NCI-H446 (cell line): ENCODE data around the gene ASCC1.

Experiments
- DNase-seq, 2 experiments: peaks; one replicate each; lab custom pipeline; 2025; lab: John Stamatoyannopoulos, UW

ASCC1 gene

DNA sequence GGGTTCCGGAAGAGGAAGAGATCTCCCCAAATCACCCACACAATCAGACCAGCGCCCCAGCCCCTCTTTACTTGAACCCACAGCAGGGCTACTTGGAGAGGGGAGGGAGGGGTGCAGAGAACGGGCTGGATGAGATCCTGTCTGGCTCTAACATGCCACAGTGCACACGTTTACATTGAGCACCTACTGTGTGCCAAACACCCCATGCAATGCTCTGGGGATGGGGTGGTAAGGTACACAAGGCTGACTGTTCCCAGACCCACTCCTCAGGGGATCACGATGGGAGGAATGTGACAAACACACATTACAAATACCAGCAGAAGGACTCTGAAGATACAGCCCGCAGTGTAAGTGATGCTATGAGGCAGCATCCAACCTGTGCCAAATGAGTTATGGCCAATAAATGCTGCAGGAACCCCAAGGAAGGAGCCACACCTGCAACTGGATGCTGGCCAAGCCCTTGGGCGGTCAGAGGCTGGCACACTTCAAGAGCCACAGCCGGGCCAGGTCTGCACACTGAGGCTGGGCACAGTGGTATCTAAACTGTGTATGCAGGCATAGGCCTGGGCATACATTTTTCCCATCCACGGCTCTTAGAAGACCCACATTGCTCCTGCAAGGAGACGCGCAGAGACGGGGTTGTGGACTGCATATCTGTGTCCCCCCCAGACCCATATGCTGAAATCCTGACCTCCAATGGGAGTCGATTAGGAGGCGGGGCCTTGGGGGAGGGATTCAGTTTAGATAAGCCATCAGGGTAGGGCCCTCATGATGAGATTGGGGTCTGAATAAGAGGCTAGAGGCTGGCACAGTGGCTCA, 134.1 kb downstream of the ASCC1 start:
- no peak for DNase-seq

DNA sequence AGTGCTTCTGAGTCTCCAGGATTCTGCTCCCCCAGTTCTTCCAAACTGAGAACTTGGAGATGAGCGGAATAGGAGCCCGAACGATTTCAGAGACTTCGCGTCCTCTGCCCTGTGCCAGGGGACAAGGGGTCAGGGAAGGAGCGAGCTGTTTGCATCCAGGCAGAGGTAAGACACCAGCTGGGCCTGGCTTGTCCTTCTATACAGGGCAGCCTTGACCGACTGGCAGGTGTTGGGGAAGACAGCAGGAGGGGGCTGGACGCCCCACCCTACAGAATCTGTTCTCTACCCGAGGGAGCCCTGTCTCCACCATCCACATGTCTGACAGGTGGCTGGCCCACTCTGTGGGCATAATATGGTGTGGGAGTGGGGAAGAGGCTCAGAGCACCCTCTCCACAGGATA, 134.9 kb downstream of the ASCC1 start:
- DNase-seq, result no peak

DNA sequence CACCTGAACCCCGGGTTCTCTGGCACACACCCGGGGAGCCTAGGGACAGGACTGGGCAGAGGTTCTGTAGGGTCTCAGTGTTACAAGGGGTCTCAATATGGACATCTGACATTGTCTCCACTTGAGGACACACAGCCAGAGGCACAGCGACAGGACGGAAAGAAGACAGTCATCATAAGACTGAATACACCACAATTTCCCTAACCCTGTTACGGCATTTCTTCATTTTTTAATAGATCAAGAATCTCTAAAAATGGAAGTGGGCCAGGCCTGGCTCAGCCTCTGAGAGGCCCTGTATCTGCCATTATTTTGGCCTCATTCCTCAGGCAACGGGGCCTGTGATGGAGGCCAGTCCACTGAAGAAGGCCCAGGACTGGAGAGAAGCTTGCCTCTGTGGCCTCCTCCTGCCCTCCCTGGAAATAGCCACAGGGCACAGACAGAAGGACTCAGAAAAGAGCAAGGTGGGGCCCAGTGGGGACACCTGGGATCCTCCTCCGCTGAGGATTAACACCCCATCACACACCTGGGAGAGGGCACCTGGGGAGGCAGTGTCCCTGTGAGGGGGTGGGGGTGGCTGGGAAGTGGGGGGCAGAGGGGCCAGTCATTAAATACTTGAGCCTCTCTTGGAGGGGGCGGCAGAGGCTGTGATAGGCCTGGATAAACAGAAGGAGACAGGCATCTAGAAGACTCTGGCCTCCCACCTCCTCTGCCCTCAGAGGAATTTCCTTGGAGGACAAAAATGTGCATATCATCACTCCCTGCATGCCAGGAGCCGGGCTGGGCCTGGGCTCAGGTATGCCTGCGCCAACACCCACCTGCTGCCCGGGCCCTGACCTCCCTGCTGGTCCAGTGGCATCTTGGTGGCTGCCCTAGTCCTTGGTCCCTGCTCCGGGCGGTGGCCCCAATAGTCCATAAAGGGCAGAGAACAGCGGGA, 135.8 kb downstream of the ASCC1 start:
- DNase-seq, result no peak

DNA sequence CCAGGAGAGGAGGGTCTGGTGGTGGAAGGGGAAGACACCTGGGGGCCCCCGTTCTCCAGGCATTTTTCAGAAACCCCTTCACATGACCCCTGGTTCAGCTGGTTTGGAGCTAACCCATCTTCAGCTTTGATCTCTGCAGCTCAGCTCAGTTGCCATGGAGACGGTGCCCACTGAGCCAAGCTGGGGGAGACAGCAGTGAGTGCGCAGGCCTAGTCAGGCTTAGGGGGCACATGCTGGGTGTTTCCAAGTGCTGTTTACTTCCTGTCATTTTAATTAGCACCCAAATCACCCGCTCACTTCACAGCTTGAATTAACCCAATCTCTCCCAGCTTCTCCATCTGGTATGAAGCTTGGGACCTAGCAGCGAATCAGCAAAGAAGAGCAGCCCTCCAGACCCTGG, 136.7 kb downstream of the ASCC1 start:
- DNase-seq, result no peak

DNA sequence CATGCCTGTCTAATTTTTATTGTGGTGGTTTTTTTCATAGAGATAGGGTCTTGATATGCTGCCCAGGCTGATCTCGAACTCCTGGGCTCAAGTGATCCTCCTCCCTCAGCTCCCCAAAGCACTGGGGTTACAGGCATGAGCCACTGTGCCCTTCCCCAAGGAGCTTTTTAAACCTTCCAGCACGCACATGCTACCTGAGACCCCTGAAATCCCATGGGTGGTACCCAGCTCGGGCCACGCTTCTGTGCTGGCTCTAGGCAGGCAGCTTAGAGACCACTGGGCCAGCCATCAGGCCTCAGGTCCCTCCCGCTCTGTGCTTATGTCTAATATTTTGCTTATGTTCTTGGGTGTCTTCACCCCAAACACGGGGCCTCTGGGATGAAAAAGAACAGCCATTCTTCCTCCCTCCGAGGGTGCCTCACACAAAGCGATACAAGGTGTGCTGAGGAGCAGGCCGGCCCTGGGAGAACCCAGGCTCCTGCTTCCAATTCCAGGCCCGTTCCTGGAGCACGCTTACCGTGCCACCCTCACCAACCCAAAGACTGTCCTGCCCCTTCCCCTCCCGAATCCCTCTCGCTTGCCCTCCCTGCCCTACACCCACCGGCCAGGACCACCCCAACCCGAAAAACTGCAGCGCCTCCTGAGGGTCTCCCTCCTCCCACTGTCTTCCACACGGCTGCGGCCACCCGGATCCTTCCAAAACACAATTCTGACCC, 138.6 kb downstream of the ASCC1 start:
- DNase-seq, result no peak

DNA sequence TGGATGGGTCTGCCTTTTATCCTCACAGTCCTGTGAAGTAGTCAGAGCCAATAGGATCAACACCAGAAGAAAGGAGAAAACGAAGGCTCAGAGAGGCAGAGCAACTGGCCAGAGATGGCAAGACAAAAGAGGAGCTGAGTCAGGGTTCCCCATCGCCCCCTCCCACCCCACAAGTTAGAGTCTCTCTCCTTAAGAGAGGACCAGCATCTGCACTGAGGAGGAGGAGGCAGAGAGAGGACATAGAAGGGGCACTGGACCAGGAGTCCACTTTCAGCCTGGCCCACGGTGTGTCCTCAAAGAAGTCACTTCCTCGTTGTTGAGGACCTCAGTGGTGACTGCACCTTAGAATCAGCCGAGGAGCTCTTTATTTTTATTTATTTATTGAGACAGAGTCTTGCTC, 139.3 kb downstream of the ASCC1 start:
- DNase-seq, result no peak

DNA sequence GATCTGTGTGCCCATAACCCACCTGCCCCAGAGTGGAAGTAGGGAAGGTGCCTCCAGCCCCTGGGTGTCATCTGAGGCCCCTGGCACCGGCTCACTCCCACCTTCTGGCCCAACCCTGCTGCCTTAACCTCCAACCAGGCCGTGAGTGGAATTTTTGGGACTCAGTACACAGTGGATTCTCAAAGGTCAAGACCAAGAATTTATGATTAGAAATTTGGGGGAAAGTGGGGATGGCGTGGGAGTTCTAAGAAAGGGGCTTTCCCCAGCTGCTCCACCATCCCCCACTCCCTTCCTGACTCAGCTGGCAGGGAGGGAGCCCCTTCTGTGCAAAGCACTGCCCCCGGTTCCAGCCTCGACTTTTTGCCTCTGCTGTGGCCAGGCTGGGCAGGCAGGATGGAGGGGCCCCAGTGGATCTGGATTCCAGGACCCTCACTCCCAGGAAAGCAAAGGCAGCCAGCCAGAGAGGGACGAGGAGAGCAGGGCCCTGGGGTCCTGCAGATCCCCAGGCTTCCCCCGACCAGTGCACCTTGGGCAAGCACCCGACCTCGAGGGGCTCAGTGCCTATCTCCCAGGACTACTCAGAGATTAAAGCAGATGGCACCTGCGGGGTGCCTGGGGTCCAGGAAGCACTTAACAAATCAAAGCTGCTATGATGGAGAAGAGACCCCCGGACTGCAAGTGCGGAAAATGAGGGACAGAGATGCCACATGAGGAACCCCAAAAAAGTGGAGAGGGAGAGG, 140.5 kb downstream of the ASCC1 start:
- DNase-seq, result no peak

DNA sequence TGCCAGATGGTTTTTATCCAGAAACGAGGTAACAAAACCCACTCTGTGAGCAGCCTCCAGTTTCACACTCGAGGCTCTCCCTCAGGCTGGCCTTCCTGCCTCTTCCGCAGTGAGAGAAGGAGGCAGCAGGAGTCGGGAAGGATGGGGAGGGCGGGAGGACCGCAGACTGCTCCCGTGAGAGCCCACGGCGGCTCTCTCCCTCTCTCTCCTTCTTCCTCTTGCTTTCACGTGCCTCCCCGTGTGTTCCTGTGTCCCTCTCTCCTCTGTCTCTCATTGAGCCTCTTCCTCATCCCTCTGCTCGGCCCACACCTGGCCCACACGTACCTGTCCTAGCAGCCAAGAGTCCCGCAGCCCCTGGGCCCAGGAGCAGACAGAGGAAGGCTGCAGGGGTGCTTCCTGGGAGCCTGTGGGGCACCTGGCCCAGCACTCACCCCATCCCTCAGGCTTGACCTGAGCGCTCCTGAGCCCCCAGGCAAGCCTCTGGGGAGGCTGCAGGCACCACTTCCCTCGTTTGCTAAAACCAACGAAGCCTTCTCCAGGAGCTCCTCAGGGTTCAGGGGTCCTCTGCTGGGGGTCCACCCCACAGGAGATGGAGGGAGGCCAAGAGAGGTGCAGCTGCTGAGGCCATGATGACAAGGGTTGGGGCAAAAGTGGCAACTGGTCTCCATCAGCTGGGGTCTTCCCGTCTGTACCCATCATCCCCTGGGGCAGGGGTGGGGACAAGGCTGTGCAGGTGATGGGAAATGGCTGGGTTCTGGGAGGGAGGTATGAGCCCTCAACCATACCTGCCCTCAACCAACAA, 141.3 kb downstream of the ASCC1 start:
- no peak for DNase-seq

DNA sequence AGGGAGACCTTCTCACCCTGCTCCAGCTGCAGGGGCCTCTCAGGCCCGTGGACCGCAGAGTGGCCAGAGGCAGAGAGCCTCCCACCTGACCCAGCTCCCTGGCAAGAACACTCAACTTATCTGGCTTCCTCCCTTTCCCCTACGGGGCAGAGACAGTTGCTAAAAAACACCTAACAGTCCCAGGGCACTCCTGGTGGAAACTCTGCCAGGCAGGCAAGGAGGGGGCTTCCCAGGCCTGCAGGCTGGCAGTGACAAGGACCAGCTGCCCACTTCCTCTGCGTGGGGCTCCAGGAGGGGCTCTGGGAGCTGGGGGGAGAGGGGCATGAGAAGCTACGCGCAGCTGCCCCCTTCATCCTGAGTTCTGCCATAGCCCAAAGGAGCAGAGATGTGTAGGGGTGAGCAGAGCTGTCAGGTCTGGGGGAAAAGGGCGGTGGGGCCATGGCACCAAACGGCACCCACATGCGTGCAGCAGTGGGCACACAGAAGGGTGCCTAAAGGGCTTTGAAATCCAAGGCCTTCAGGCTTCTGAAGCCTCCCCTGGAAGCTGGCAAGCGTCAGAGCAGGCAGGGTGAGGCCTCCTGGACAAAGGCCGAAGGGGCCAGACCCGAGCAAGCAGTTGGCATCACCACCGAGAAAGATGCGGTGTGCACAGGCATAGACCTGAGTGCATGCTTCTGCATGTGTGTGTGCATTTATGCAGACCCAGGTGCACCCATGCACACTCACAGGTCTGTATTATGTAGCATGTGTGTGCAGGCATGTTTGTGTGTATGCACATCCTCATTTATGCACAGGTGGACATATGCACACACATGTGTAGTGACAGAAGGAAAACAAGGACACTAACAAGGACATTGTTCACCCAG, 142.1 kb downstream of the ASCC1 start:
- no peak for DNase-seq

DNA sequence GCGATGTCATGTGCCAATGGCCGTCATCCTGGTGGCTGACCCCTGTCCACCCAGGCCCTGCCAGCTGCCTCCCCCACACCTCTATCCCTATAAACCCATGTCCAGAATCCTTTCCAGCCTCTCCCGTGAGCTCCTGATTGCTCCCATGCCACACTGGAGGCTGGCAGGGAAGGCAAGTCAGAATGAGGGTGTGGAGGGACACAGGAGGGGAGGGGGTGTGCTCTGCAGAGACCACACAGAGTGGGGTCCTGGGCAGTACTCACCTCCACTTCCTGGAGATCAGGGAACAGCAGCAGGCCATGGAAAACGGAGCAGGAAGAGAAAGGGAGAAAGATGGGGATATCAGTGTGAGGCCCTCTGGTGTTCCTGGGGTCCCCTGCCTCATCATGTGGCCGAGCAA, 143.4 kb downstream of the ASCC1 start:
- DNase-seq, result no peak

DNA sequence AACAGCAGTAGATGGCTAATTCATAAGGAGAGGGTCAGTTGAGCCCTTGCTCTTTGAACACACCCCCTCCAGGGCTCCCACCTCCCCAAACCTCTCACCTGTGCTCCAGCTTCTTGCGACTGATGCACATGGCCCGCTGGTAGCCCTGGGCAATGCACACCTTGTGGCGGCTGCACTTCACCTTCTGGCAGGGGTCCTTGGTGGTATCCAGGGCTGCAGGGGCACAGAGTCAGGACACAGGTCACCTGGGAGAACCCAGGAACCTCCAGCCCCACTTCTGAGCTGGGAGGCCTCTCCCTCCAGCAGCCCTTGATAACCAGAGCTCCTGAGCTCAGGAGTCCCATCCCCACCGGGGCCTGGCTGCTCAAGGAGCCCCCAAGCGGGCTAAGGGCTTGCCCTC, 144.0 kb downstream of the ASCC1 start:
- DNase-seq, result no peak

DNA sequence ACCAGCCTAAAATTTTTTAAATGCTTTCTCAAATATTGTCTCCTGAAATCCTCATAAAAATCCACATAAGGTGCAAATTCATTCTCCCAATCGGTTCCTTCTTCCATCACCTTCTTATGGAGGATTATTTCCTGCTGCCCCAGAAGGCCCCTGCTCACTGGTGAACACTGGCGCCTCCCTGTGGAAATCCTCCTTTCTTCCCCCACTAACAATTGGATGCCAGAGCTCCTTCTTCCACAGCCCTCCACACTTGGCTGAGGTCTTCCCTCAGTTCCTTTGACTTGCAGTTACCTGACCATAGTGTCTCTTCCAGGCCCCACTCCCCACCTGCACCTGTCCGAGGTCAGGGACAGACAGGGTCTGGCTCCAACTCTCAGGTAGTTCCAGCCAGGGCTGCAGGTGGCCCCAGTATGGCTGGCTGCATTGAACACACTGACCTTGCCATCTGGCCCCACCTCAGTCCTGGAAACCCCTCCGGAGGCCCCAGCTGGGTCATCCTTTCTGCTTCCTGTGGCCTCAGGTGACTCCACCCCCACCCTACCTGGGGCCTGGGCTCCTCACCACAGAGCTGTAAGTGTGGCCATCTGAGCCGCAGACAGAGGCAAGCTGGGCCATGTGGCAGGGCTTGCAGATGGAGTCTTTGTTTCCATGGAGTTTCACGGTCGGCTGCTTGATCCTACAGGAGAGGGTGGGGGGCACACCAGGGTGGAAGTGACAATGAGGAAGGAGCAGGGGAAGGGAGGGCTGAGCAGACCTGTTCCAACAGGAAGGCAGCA, 146.1 kb downstream of the ASCC1 start:
- peak in 1 of 2 experiments; percentile 22 for DNase-seq

DNA sequence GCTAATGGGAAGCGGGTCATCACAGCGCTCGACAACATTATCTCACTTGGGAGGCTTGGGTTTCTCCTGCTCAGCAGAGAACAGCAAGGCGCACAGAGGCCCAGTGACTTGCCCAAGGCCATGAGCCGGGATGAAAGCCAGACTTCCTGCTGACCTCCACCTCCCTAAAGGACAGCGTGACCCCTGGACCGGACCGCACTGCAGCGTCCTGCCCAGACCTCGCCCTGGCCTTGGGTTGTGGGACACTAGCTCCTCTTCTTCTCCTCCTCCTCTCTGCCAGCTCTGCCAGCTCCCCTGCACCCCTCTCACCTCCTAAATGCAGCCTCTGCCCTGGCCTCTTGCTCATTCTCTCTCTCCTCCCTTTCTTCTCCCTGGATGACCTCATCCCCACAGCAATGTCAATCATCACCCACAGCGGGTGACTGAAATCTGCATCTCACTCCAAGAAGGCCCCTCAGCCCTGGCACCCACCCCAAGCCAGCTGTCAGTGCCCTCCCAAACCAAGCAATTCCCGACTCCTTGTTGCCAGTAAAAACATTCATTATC, 147.1 kb downstream of the ASCC1 start:
- DNase-seq, result peak; percentile 34 to 79

DNA sequence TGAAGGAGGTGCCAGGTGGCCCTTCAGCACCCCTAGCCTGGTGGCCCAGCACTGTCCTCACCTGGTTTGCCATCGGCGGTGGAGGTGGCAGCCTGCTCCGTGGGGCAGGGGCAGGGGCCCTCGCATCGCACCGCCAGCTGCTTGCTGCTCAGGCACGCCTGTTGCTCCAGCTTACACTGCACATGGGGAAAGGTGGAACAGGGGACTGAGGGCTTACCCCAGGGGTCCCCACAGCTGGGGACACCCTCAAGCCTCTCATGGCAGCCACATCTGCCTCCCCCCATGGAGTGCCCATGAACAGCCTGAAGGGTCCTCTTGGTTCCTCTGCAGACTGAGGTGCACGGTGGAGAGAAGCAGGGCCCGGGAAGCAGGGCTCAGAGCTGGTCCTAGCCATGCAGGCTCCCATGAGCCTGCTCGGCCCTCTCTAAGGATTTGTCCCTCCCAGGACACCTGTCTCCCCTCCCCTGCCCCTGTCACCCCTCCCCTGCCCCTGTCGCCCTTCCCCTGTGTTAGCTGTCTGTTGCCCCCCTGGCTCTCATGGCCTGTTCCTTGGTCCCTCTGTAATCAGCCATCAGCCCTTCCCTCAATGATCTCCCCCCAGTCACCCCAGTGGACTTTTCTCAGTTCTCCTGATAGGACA, 147.8 kb downstream of the ASCC1 start:
- no peak for DNase-seq

DNA sequence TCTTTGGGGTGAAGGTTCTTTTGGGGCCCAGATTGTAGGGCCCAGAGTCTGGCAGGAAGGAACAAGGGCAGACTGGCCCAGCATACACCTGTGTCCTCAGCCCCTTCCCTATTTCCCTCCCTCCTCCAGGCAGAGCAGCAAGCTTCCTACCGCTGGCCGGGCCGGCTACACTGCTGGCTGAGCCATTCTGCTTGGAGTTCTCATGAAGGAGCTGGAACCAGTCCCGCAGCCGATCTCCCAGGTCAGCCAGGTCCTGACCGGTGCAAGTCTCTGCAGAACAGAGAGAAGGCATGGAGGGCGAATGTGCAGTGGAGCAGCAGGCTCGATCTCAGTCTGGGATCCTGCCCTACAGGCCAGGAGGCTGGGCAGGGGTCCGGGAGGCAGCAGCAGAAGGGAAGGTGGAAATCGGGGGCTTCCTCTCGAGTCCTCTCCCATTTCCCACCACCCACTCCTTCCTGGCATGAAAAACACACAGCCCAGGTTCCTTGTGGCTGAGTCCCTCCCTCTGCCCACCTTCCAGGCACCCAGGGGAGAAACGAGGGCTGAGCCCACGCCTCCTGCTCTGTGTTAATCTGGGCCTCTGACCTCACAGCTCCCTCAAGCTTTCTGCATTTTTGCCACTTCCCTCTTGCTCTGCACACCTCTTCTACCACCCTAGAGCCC, 148.5 kb downstream of the ASCC1 start:
- DNase-seq, result no peak

DNA sequence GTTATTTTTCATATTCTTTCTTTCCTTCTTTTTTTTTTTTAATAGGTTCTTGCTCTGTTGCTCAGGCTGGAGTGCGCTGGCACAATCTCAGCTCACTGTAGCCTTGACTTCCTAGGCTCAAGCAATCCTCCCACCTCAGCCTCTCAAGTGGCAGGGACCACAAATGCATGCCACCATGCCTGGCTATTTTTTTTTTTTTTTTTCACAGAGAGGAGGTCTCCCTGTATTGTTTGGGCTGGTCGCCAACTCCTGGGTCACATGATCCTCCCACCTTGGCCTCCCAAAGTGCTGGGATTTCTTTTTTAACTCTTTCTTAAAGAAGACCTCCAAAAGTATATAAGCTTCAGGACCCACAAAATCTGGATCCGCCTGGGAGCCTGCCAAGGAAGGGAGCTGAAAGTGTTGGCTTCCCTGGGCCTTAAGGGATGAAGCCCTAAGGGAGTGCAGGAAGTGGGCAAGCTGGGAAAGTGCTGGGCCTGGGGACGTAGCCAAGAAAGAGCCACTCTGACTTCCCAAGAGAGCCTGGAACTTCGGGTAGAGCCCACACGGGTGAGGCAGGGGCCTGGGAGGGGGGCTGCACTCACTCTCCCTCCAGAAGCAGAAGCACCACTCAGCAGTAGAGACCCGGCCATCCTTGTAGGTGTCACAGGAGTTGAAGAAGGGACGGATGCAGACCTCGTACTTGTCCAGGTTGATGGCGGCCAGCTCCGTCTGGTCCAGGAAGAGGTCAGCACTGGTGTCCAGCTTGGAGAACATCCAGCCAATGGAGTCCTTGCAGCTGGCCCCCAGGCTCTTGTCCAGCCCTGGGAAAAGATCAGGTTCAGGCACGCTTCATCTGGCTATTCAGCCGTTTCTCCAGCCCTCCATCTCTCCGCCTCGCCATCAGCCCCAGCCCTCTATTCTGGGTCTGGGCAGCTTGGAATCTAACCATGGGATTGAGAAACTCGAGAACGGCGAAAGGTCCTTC, 149.5 kb downstream of the ASCC1 start:
- DNase-seq, result no peak
